Measurements from ENCODE around the gene METTL17. TPM values are rescaled to one million over a fixed set of nuclear protein-coding genes. Genes with fewer than 3 reads are reported as not detected.

Gene METTL17
- total and polyA plus RNA-seq, 9 of the 15 experiments (the other 6 are each of a cell fraction or from before 2014, with no cell fraction given): 65.6 to 150 (median 90.0) TPM

- TF ChIP-seq BCLAF1 (IDR thresholded peaks at IDR 0.05; ENCODE audit: borderline replicate concordance in 1 of 2, control insufficient read depth in 1 of 2, low read depth in 2 of 2, low read length in 1 of 2) (no peak), ZNF224 (CRISPR knock-in tag; IDR thresholded peaks at IDR 0.05) (no peak), ZNF444 (CRISPR knock-in tag; IDR thresholded peaks at IDR 0.05) (no peak), ESRRA (IDR thresholded peaks at IDR 0.05; ENCODE audit: borderline replicate concordance, low read depth) (peak; percentile 88; the same call in 1 of the 2 replicates), LEF1 (IDR thresholded peaks at IDR 0.05) (no peak), ZNF121 (CRISPR knock-in tag; conservative IDR thresholded peaks at IDR 0.05) (no peak), ZNF263 (CRISPR knock-in tag; IDR thresholded peaks at IDR 0.05; ENCODE audit: borderline replicate concordance) (no peak), UBTF (IDR thresholded peaks at IDR 0.05; ENCODE audit: borderline replicate concordance in 1 of 2, low read depth in 2 of 2, low read length in 2 of 2) (peak in 1 of 2 experiments; percentile 30; a peak in 2 of 4 replicates), TFAP4 (CRISPR knock-in tag; IDR thresholded peaks at IDR 0.05; ENCODE audit: borderline replicate concordance) (peak; percentile 23; the same call in 1 of the 2 replicates), RCOR1 (IDR thresholded peaks at IDR 0.05; ENCODE audit: borderline replicate concordance in 1 of 2, low read depth in 2 of 2, low read length in 2 of 2) (peak in 1 of 2 experiments; percentile 13; a peak in 1 of 4 replicates), SIN3A (IDR thresholded peaks at IDR 0.05; ENCODE audit: borderline replicate concordance in 2 of 2, control insufficient read depth in 1 of 2, low read depth in 2 of 2, low read length in 2 of 2) (no peak), ZNF511 (CRISPR knock-in tag; IDR thresholded peaks at IDR 0.05) (no peak), CAMTA2 (CRISPR knock-in tag; conservative IDR thresholded peaks at IDR 0.05) (no peak), CTCFL (IDR thresholded peaks at IDR 0.05; ENCODE audit: borderline replicate concordance, insufficient read depth, low read depth, low read length, poor library complexity, severe bottlenecking) (peak; percentile 56), XRCC5 (IDR thresholded peaks at IDR 0.05; ENCODE audit: low read depth, low read length) (peak; percentile 72)
Measured at GRCh38 chr14:20970983-20971704, 18.6 kb upstream of the METTL17 start (continued).

Measured in K562 (cell line).